GM21737 (cell line): ENCODE results near the gene HOXA6.
A peak's percentile ranks its signal among the peaks of the same experiment; 100 is the strongest.

Source experiments
- ATAC-seq: cut with Tn5 transposase; IDR thresholded peaks from one replicate; pipeline ENCODE4 v1.9.1; 2021; ENCODE audit warnings: mild to moderate bottlenecking, moderate library complexity; ENCODE audit not compliant: unreplicated experiment

HOXA6 gene

DNA sequence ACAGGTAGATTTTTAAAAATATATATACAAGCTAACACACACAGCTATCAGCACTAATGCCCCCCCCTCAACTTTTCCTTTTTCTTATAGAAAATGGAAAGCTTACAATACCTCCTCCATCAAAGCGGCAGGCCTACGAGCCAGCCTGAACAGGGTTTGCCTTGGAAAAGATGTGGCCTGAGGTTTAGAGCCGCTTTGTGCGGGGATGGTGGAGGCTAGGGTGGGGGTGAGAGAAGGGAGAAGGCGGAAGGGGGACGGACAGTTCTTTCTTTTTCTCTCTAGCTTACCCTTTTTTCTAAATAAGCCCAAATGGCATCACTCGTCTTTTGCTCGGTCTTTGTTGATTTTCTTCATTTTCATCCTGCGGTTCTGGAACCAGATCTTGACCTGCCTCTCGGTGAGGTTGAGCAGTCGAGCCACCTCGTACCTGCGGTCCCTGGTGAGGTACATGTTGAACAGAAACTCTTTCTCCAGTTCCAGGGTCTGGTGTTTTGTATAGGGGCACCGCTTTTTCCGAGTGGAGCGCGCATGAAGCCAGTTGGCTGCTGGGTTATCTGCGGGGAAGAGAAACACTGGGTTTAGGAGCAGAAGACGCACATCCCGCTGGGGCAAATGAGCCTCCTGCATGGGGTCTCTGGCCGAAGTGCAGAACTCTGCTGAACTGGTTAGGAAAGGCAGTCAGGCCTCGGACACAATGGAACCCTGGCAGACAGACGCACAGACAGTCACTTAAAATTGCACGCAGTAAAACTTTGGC, 15.9 kb upstream of the HOXA6 start:
- no peak for ATAC-seq

GRCh38 chr7:27162561-27163287, 15.2 kb upstream of the HOXA6 start:
- no peak for ATAC-seq

- no peak for ATAC-seq
These were observed 14.4 kb upstream of the HOXA6 start for GRCh38 chr7:27161721-27162560.

- ATAC-seq = no peak
These were observed 13.7 kb upstream of the HOXA6 start for GRCh38 chr7:27161214-27161720.

- ATAC-seq = peak; percentile 62
These were observed 13.1 kb upstream of the HOXA6 start for GRCh38 chr7:27160546-27161213.

DNA sequence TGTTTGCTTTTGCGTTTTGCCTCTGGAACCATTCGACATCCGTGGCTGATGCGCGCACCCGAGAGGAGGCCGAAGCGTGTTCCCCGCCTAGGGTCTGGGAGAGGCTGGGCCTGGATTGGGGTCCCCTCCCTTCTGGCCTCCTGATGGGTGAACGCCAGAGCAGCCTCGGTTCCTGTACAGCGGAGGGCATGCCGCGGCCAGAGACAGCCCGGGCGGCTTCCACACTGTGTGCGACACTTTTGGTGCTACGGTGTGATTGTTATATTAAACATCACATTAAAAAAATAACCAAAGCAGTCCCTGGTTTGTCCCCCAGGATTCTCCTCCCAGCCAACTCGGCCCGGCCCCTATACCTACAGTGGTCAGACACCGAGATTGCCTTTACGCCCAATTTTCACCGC, 12.6 kb upstream of the HOXA6 start:
- ATAC-seq = no peak

DNA sequence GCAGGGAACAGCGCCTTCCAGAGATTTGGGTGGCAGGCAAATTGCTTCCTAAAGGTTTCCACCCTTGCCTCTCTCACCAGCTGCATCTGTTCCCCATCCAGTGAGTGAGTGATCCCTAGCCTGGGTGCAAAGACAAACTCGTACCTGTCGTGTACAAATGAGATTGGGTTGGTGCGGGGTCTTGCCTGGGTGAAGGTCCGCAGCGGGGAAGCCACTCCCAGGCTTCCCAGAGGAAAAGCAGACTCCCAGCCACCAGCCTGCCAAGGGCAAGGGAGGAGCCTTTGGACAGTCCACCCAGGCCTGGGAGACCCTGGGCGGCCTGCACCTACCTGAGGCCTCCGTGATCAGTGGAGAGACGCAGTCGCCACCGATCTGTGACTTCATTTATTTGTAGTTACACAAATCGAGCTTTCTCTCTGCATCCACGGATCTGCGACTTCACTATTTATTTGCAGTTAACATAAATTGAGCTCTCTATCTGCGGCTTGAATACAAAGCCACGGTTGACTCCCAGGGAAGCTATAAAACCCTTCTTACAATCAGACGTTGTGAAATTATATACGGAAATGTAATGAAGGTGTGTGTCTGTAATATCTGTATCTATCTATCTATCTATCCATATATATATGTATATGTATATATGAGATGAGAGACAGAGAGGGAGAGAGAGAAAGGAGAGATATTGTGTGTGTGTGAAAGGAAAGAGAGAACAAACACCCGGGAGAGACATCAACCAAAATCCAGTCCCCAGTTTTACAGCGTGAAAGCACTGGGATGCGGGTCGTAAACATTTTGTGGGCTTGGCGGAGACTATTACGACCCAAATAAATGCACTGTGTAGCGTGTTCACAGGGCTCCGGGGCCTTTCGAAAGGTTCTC, 11.9 kb upstream of the HOXA6 start:
- ATAC-seq = no peak

DNA sequence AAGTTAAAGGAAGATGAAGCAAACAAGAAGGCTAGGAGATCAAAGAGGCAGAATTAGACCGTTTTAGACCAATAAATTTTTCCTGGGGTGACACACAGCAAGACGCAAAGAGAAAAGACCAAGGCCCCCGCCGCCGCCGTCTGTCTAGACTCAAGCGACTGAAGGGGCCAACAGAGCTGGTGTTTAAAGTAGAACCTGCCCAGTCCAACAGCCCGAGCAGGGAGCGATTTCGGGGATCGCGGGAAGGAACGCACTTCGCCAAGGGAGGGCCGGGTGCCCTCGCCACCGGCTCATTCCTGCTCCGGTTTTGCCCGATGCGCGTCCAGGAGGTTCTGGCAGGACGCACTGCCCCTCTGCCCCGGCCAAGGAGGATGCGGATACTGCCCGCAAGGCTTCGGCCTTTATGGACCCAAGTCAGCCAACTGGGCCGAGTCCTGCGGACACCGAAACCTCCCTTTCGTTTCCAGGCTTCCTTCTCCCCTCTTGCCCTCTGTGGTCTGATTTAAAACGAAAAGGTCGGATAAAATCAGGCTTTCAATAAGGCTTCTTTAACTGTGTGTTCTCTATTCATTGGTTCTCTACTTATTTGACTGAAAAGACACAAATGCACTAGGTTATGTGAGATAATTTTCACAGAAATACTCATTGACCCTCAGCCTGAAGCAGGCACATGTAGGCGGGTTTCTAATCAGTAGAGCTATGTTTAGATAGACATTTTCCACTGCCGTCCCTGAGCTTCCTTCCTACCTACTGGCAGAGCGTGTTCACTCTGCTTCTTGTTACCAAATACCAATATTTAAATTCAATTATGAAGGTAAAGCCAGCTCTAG, 11.1 kb upstream of the HOXA6 start:
- no peak for ATAC-seq

DNA sequence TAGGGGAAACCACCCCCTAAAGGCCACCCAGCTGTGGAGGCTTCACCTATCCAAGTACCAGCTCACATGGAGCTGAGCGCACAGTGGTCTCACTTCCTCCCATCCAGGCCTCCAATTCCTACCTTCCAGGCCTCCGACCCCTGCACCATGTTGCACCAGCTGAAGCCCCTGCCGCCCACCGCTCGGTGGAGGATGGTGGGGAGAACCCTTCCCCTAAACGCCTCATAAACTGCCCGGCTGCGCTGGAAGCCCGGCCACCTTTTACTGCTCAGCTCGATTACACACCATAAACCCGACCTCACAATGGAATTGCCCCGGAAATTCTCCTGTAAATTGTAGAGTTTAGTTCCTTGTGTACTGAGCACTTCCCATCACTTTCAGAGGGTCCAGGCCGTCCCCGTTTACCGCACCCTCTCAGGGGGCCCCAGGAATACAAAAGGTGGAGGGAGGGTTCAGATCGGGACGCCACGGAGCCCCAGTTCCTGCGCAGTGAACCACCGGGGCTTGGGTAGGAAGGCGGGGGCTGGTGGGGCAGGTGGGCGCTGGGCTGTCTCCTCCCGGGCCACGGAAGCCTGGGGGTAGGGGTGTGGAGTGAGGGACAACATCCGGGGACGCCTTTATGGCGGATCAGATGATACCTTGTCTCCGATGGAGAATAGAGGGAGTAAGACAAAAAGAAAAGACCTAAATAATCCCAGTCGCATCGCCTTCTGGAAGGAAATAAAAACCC, 10.3 kb upstream of the HOXA6 start:
- ATAC-seq = no peak

DNA sequence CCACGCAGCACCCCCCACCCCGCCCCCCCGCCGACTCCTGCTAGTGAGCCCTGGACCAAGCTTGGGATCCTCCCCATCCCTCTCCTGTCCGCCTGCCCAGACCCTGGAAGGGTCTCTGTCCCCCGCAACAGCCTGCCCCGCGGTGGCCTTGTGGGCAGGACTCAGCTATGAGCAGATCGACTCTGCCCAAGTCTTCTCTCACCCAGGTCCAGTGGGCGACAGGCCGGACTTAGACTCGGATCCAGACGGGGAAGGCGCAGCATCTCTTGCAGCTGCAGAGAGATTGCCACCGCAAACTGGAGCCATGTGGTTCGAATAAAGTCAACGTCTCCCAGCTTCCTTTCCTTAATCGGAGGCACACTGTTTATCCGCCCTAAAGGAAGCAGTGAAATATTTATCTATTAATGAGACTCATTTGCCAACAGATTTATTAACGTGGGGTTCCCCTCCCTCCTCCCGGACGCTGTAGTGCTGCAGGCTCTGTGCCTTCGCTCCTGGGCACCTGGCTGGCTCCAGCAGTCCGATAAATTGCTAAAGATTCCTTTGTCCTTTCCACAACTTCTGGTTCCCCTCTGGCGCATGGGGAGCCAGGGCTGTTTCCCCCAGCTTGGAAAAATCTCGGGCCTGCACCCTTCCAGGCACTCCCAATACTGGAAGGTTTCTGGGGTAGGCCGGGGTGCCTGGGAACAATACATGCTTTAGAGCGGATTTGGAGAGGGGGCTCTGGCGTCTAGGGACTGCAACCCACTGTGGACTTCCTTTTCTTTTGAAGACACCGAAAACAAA, 9.5 kb upstream of the HOXA6 start:
- ATAC-seq = no peak

DNA sequence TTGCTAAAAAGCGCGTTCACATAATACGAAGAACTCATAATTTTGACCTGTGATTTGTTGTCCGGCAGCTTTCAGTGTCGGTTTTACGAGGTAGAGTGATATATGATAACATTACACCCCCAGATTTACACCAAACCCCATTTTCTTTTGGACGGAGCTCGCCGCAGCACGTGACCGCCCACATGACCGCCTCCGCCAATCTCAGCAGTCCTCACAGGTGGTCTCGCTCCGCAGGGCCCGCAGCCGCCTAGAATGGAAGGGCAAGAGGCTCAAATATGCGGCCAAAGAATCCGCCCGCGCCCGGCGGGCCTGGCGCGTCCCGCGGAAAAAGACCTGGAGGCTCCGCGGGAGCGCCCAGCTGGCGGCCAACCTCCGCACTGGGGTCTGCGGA, 8.9 kb upstream of the HOXA6 start, which contains the start of gene HOXA7:
Gene HOXA7, minus strand, starts transcription at position 168 of the 391 bp plus-strand sequence. Its CDS starts 130 bp downstream, at position 38.
- ATAC-seq = no peak

DNA sequence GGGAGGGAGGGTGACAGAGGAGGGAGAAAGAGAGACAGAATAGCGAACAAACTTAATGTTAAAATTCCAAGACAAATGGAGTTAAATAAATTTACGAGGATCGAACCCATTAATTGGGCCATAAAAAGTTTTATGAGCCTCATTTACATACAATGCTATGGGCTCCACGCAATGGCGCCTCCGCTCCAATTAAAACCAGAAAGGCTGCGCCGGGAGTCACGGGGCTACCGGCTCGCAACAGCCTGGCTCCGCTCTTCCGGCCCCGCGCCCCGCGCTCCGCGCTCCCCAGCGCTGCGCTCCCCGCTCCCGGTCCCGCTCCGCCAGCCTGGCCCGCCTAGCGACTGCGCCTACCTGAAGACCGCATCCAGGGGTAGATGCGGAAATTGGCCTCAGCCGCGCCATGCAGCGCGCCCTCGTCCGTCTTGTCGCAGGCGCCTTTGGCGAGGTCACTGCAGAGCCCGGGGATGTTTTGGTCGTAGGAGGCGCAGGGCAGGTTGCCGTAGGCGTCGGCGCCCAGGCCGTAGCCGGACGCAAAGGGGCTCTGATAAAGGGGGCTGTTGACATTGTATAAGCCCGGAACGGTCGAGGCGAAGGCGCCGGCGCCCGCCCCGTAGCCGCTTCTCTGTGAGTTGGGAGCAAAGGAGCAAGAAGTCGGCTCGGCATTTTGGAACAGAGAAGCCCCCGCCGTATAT, 8.4 kb upstream of the HOXA6 start:
- no peak for ATAC-seq

GRCh38 chr7:27154901-27155815, 7.6 kb upstream of the HOXA6 start:
- ATAC-seq = no peak

DNA sequence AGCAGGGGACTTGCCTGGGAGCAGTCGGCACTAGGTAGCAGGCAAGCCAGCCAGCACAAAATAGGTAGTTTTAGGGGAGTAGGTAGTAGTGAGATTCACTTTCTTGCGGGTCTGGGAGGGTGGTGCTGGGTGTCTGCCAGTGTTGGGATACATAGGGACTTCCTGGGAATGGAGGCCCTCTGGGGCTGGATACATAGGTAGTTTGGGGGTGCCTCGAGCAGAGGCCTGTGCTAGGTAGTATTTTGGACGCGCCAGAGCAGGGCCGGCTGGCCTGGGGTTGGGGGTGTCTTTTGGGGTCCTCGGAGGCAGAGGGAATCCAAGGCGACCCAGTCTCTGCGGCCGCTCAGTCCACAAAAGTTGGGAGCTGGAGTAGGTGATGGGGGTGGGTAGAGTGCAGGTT, 6.8 kb upstream of the HOXA6 start:
- ATAC-seq = no peak

DNA sequence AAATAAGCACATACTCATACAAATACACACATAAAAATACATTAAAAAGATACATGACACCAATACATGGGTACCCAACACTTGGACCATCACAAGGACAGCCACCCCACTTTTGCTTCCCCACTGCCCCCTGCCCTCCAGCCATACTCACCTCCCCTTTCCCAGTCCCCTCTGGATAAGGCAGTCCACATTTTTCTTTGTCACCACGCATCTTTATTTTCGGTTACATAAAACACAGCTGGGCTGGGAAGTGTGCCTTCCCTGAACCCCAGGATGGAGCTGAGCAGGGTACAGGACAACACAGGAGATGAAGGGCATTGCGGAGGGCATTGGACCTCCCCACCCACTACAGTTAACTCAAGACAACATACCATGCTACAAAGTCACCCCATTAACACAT, 6.0 kb upstream of the HOXA6 start:
- ATAC-seq = no peak
